ENCODE measurements around the gene CDK5RAP2.

The CDK5RAP2 gene

GRCh38 chr9:120432600-120432999 is 147.4 kb downstream of the CDK5RAP2 start:
- no peak for DNase-seq

GRCh38 chr9:120431268-120431667 is 148.7 kb downstream of the CDK5RAP2 start:
- no peak for DNase-seq

GRCh38 chr9:120424248-120424647 is 155.7 kb downstream of the CDK5RAP2 start:
- DNase-seq = no peak

GRCh38 chr9:120423812-120424211 is 156.2 kb downstream of the CDK5RAP2 start:
- no peak for DNase-seq

- DNase-seq = no peak
Measured at GRCh38 chr9:120421977-120422376, 158.0 kb downstream of the CDK5RAP2 start.

GRCh38 chr9:120418315-120418714 is 161.7 kb downstream of the CDK5RAP2 start:
- no peak for DNase-seq

GRCh38 chr9:120416781-120417427 is 163.1 kb downstream of the CDK5RAP2 start:
- no peak for DNase-seq

- DNase-seq = peak; percentile 100
Measured at GRCh38 chr9:120413121-120414048, 166.6 kb downstream of the CDK5RAP2 start.

GRCh38 chr9:120412425-120412951 is 167.5 kb downstream of the CDK5RAP2 start:
- no peak for DNase-seq

GRCh38 chr9:120411862-120412424 is 168.0 kb downstream of the CDK5RAP2 start:
- no peak for DNase-seq

- DNase-seq = no peak
Measured at GRCh38 chr9:120410925-120411501, 169.0 kb downstream of the CDK5RAP2 start.

- DNase-seq = no peak
Measured at GRCh38 chr9:120408680-120409258, 171.2 kb downstream of the CDK5RAP2 start.

GRCh38 chr9:120405860-120406259 is 174.1 kb downstream of the CDK5RAP2 start:
- DNase-seq = no peak

- no peak for DNase-seq
Measured at GRCh38 chr9:120405134-120405533, 174.8 kb downstream of the CDK5RAP2 start.

- no peak for DNase-seq
Measured at GRCh38 chr9:120403543-120403856, 176.5 kb downstream of the CDK5RAP2 start.

- DNase-seq = no peak
Measured at GRCh38 chr9:120402741-120403542, 177.0 kb downstream of the CDK5RAP2 start.

GRCh38 chr9:120399940-120400339 is 180.0 kb downstream of the CDK5RAP2 start:
- DNase-seq = no peak

- no peak for DNase-seq
Measured at GRCh38 chr9:120398286-120398685, 181.7 kb downstream of the CDK5RAP2 start.

- no peak for DNase-seq
Measured at GRCh38 chr9:120397453-120397852, 182.5 kb downstream of the CDK5RAP2 start.

- DNase-seq = no peak
Measured at GRCh38 chr9:120396931-120397330, 183.0 kb downstream of the CDK5RAP2 start.

- no peak for DNase-seq
Measured at GRCh38 chr9:120396418-120396817, 183.5 kb downstream of the CDK5RAP2 start.

GRCh38 chr9:120395376-120395775 is 184.6 kb downstream of the CDK5RAP2 start:
- DNase-seq = no peak

All from NCI-H1417 treated with DMSO at 0.1 percent for 48 hours (cell line).